Activated B cell treated with CpG ODN at 0.5 μM for 24 hours (primary cell): ENCODE data around the gene CDC42BPA. TPM values are rescaled to one million over a fixed set of nuclear protein-coding genes. Genes with fewer than 3 reads are reported as not detected.

Source experiments
- ATAC-seq: fragments of 200-7000 bp; cut with Tn5 transposase; one replicate; pipeline ENCODE4 v1.10.0; 2021; ENCODE audit warnings: low read depth, mild to moderate bottlenecking, moderate library complexity
- CTCF ChIA-PET: fragments of 350-600 bp; sonication (Branson Sonifier 250); formaldehyde crosslinking; loops from one replicate; lab custom pipeline; 2021; ENCODE audit warnings: antibody characterized with exemption; lab: Charles Lee
- POLR2A ChIA-PET: fragments of 350-600 bp; sonication (Branson Sonifier 250); formaldehyde crosslinking; loops from one replicate; lab custom pipeline; 2021; ENCODE audit warnings: antibody characterized with exemption; lab: Charles Lee
- DNase-seq: peaks from one replicate; pipeline ENCODE4 v3.0.0; 2022
- H3K27ac Mint-ChIP-seq: one replicate; pipeline ENCODE4 v1.8.0; 2020; ENCODE audit warnings: mixed read lengths
- H3K27me3 Mint-ChIP-seq: one replicate; pipeline ENCODE4 v1.8.0; 2021; ENCODE audit warnings: mixed read lengths
- H3K36me3 Mint-ChIP-seq: one replicate; pipeline ENCODE4 v1.8.0; 2021; ENCODE audit warnings: low read depth, mixed read lengths
- H3K4me1 Mint-ChIP-seq: one replicate; pipeline ENCODE4 v1.8.0; 2021; ENCODE audit warnings: mixed read lengths
- H3K4me3 Mint-ChIP-seq: one replicate; pipeline ENCODE4 v1.8.0; 2020; ENCODE audit warnings: mild to moderate bottlenecking, mixed read lengths
- H3K9me3 Mint-ChIP-seq: one replicate; pipeline ENCODE4 v1.8.0; 2020; ENCODE audit warnings: mixed read lengths
- CTCF ChIP-seq: fragments of 200-600 bp; IDR thresholded peaks from one replicate; pipeline ENCODE4 v1.8.0; 2022; ENCODE audit warnings: antibody characterized with exemption, mild to moderate bottlenecking
- intact Hi-C: fragments of 100-400 bp; cut with micrococcal nuclease; formaldehyde crosslinking; loops from one replicate; pipeline ENCODE4 v1.15.1; 2024
- total RNA-seq: library from RNA; stranded (reverse); gene quantifications from 2 replicates; pipeline ENCODE4 v1.2.3, GENCODE V29; 2022

Gene CDC42BPA
- total RNA-seq, 1 donor from 2014 or later, result 0.29 TPM

- peaks cover 4% of the 10 kb centered on the region for H3K9me3 Mint-ChIP-seq
- TF ChIP-seq CTCF, result no peak
- H3K36me3 Mint-ChIP-seq, result no peaks in the 10 kb centered on the region
- H3K4me3 Mint-ChIP-seq, result no peak overlapping the region
- intact Hi-C loops, result no loop called here
- peaks cover 6% of the 10 kb centered on the region for H3K27me3 Mint-ChIP-seq
- ATAC-seq (no peak), DNase-seq (no peak)
- H3K27ac Mint-ChIP-seq, result no peak overlapping the region
- CTCF ChIA-PET, result no interaction called here
- no peaks in the 10 kb centered on the region for H3K4me1 Mint-ChIP-seq
- POLR2A ChIA-PET, result no interaction called here
Observed at GRCh38 chr1:227333423-227333822, 15.1 kb upstream of the CDC42BPA start.

GRCh38 chr1:227330279-227331076 is 12.2 kb upstream of the CDC42BPA start:
- peaks cover 4% of the 10 kb centered on the region for H3K9me3 Mint-ChIP-seq
- H3K4me3 Mint-ChIP-seq, result no peak overlapping the region
- no peaks in the 10 kb centered on the region for H3K36me3 Mint-ChIP-seq
- ChIA-PET CTCF (no interaction called here), POLR2A (no interaction called here)
- H3K4me1 Mint-ChIP-seq, result no peaks in the 10 kb centered on the region
- H3K27me3 Mint-ChIP-seq, result peaks cover 3% of the 10 kb centered on the region
- no peak for ATAC-seq
- TF ChIP-seq CTCF, result no peak
- intact Hi-C loops, result no loop called here
- DNase-seq, result no peak
- H3K27ac Mint-ChIP-seq, result no peak overlapping the region

- ChIA-PET CTCF (no interaction called here), POLR2A (interaction anchor here (0.5 kb wide), 1 partner anchor 46 kb away, joined by 5 read pairs; no protein-coding TSS in a partner anchor)
- H3K4me1 Mint-ChIP-seq, result no peaks in the 10 kb centered on the region
- no peak overlapping the region for H3K4me3 Mint-ChIP-seq
- TF ChIP-seq CTCF, result no peak
- no peak overlapping the region for H3K27ac Mint-ChIP-seq
- H3K27me3 Mint-ChIP-seq, result peaks cover 8% of the 10 kb centered on the region
- intact Hi-C loops, result no loop called here
- H3K9me3 Mint-ChIP-seq, result peaks cover 2% of the 10 kb centered on the region
- no peak for ATAC-seq
- no peak for DNase-seq
- no peaks in the 10 kb centered on the region for H3K36me3 Mint-ChIP-seq
Observed at GRCh38 chr1:227328405-227329019, 10.2 kb upstream of the CDC42BPA start.

GRCh38 chr1:227325156-227325555 is 6.9 kb upstream of the CDC42BPA start:
- Mint-ChIP-seq H3K4me1 (no peaks in the 10 kb centered on the region), H3K4me3 (no peak overlapping the region), H3K27ac (no peak overlapping the region), H3K36me3 (no peaks in the 10 kb centered on the region), H3K27me3 (peaks cover 19% of the 10 kb centered on the region), H3K9me3 (no peaks in the 10 kb centered on the region)
- ChIA-PET CTCF (no interaction called here), POLR2A (no interaction called here)
- DNase-seq (no peak), ATAC-seq (no peak)
- TF ChIP-seq CTCF, result no peak
- intact Hi-C loops, result no loop called here

- CTCF ChIA-PET, result no interaction called here
- Mint-ChIP-seq H3K27me3 (peaks cover 22% of the 10 kb centered on the region), H3K4me1 (peaks cover 3% of the 10 kb centered on the region)
Observed at GRCh38 chr1:227323967-227324268, 5.6 kb upstream of the CDC42BPA start.

More at GRCh38 chr1:227323967-227324268, 5.6 kb upstream of the CDC42BPA start:
- H3K9me3 Mint-ChIP-seq, result no peaks in the 10 kb centered on the region
- no peaks in the 10 kb centered on the region for H3K36me3 Mint-ChIP-seq
- POLR2A ChIA-PET, result no interaction called here
- intact Hi-C loops, result no loop called here
- ATAC-seq, result no peak
- no peak overlapping the region for H3K27ac Mint-ChIP-seq
- H3K4me3 Mint-ChIP-seq, result no peak overlapping the region
- no peak for TF ChIP-seq CTCF
- no peak for DNase-seq
